Loucy (cell line): ENCODE data around the gene TMEM140.

Source experiments
- H2AFZ ChIP-seq: fragments of 200-600 bp; sonication (generic); 2 replicates; pipeline ENCODE4 v1.6.0; 2016; ENCODE audit warnings: antibody characterized with exemption, mild to moderate bottlenecking, low read length, moderate library complexity
- H3F3A ChIP-seq: fragments of 200-600 bp; 2 replicates; pipeline ENCODE4 v1.6.0; 2016; ENCODE audit warnings: antibody characterized with exemption, low read depth, mild to moderate bottlenecking
- H3K27me3 ChIP-seq: fragments of 200-600 bp; sonication (generic); 2 replicates; pipeline ENCODE4 v1.6.1; 2014; ENCODE audit warnings: low read length, mild to moderate bottlenecking; ENCODE audit not compliant: insufficient read depth, poor library complexity, severe bottlenecking
- H3K36me3 ChIP-seq: fragments of 200-600 bp; sonication (generic); 2 replicates; pipeline ENCODE4 v1.6.1; 2016; ENCODE audit warnings: low read length; ENCODE audit not compliant: insufficient read depth
- H3K4me1 ChIP-seq: fragments of 200-600 bp; sonication (generic); 2 replicates; pipeline ENCODE4 v1.5.1; 2014; ENCODE audit warnings: low read length, mild to moderate bottlenecking; ENCODE audit not compliant: insufficient read depth, poor library complexity, severe bottlenecking
- H3K4me2 ChIP-seq: fragments of 200-600 bp; sonication (generic); 2 replicates; pipeline ENCODE4 v1.6.0; 2014; ENCODE audit warnings: antibody characterized with exemption, low read length, low read depth, mild to moderate bottlenecking; ENCODE audit not compliant: poor library complexity, severe bottlenecking
- H3K4me3 ChIP-seq: fragments of 200-600 bp; sonication (generic); 2 replicates; pipeline ENCODE4 v1.5.1; 2014; ENCODE audit warnings: low read length, mild to moderate bottlenecking, mixed read lengths; ENCODE audit not compliant: poor library complexity, severe bottlenecking
- H3K79me2 ChIP-seq: fragments of 200-600 bp; sonication (generic); 2 replicates; pipeline ENCODE4 v1.6.1; 2014; ENCODE audit warnings: low read length; ENCODE audit not compliant: insufficient read depth
- H3K9ac ChIP-seq: fragments of 200-600 bp; sonication (generic); 2 replicates; pipeline ENCODE4 v1.6.0; 2014; ENCODE audit warnings: mild to moderate bottlenecking, low read depth, low read length, moderate library complexity; ENCODE audit not compliant: poor library complexity, severe bottlenecking
- H3K9me2 ChIP-seq: fragments of 200-600 bp; sonication (generic); replicated peaks from 2 replicates; pipeline ENCODE4 v1.6.1; 2016; ENCODE audit warnings: low read depth, low read length, mixed read lengths
- H3K9me3 ChIP-seq: fragments of 200-600 bp; sonication (generic); 2 replicates; pipeline ENCODE4 v1.6.1; 2014; ENCODE audit warnings: mild to moderate bottlenecking, antibody characterized with exemption, low read length, low read depth; ENCODE audit not compliant: insufficient read depth
- H4K20me1 ChIP-seq: fragments of 200-600 bp; sonication (generic); 2 replicates; pipeline ENCODE4 v1.6.0; 2014; ENCODE audit warnings: antibody characterized with exemption, low read length, mild to moderate bottlenecking; ENCODE audit not compliant: insufficient read depth, poor library complexity, severe bottlenecking
- CTCF ChIP-seq: fragments of 200-600 bp; sonication (generic); conservative IDR thresholded peaks from 2 replicates; pipeline ENCODE4 v1.5.1; 2014; ENCODE audit warnings: mild to moderate bottlenecking, antibody characterized with exemption, low read length
- EZH2phosphoT487 ChIP-seq: fragments of 200-600 bp; IDR thresholded peaks from 2 replicates; pipeline ENCODE4 v1.6.1; 2018; ENCODE audit warnings: antibody characterized with exemption, mild to moderate bottlenecking, moderate library complexity, borderline replicate concordance

TMEM140 gene

DNA sequence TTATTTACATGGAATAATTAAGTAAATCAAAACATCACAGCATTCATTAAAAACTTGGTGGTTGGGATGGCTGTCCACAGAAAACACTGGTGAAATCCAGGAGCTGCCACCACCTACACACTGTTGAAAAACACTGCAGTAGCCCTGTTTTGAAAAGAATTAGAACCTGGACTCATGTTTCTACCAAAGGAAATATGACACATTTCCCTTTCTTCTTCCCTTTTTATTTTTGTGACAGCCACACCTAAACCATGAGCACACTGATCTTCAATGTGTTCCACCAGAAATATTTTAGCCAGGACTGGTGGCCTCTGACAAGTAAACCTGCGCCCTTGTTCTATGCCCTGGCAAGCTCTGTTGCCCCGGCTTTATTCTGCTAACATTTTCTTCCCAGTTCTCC lies 3.3 kb downstream of the TMEM140 start:
- no peaks in the 10 kb centered on the region for H4K20me1 ChIP-seq
- H3K79me2 ChIP-seq: no peaks in the 10 kb centered on the region
- H3F3A ChIP-seq: no peaks in the 10 kb centered on the region
- H3K9me3 ChIP-seq: peaks cover 4% of the 10 kb centered on the region; the same call in 1 of the 2 replicates
- TF ChIP-seq EZH2phosphoT487 (no peak), CTCF (no peak)
- H3K9me2 ChIP-seq: no peaks in the 10 kb centered on the region
- H3K27me3 ChIP-seq: no peaks in the 10 kb centered on the region
- H3K4me2 ChIP-seq: no peak overlapping the region
- H3K4me3 ChIP-seq: no peak overlapping the region
- no peak overlapping the region for H3K9ac ChIP-seq
- H2AFZ ChIP-seq: no peak overlapping the region
- no peaks in the 10 kb centered on the region for H3K36me3 ChIP-seq
- peaks cover 4% of the 10 kb centered on the region for H3K4me1 ChIP-seq

DNA sequence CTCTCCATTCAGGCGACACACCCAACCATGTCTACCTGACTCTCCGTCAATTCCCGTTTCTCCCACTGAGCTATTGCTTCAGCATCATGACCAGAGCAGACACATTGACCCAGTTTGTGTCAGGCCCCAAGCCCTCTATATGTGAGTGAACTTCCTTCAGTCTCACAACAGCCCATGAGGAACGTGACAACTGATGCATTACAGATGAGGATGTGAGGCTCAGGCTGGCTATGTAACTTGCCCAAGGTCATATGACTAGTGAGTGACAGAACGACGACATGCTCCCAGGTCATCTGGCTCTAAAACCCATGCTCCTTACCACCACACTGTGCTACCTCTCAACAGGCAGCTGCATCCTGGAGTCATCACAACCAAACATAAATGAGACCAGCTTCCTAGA lies 3.7 kb downstream of the TMEM140 start:
- Histone ChIP-seq H3K4me3 (no peak overlapping the region), H3K79me2 (no peaks in the 10 kb centered on the region), H3K4me2 (no peak overlapping the region), H4K20me1 (no peaks in the 10 kb centered on the region), H3K9me2 (no peaks in the 10 kb centered on the region), H3K9ac (no peak overlapping the region), H3K36me3 (no peaks in the 10 kb centered on the region), H3K9me3 (peaks cover 8% of the 10 kb centered on the region; the same call in 1 of the 2 replicates), H3K27me3 (no peaks in the 10 kb centered on the region), H2AFZ (no peak overlapping the region), H3K4me1 (peaks cover 4% of the 10 kb centered on the region), H3F3A (no peaks in the 10 kb centered on the region)
- no peak for TF ChIP-seq EZH2phosphoT487

GRCh38 chr7:135152442-135152841 lies 4.6 kb downstream of the TMEM140 start:
- H3K9me2 ChIP-seq: no peaks in the 10 kb centered on the region
- no peaks in the 10 kb centered on the region for H3K79me2 ChIP-seq
- H3K36me3 ChIP-seq: no peaks in the 10 kb centered on the region
- TF ChIP-seq CTCF: no peak
- no peak for TF ChIP-seq EZH2phosphoT487
- H2AFZ ChIP-seq: no peak overlapping the region
- no peak overlapping the region for H3K9ac ChIP-seq
- peaks cover 4% of the 10 kb centered on the region for H3K4me1 ChIP-seq
- H3K9me3 ChIP-seq: peaks cover 8% of the 10 kb centered on the region; the same call in 1 of the 2 replicates
- H3K4me3 ChIP-seq: no peak overlapping the region
- H3K27me3 ChIP-seq: no peaks in the 10 kb centered on the region
- H3F3A ChIP-seq: no peaks in the 10 kb centered on the region
- no peaks in the 10 kb centered on the region for H4K20me1 ChIP-seq
- no peak overlapping the region for H3K4me2 ChIP-seq

GRCh38 chr7:135154734-135155133 lies 6.9 kb downstream of the TMEM140 start:
- Histone ChIP-seq H3K9me2 (no peaks in the 10 kb centered on the region), H4K20me1 (no peaks in the 10 kb centered on the region), H3K36me3 (no peaks in the 10 kb centered on the region), H3K9me3 (peaks cover 8% of the 10 kb centered on the region; the same call in 1 of the 2 replicates), H3K9ac (no peak overlapping the region), H3K27me3 (no peaks in the 10 kb centered on the region), H3K4me2 (no peak overlapping the region), H3K4me1 (peaks cover 6% of the 10 kb centered on the region), H3F3A (no peaks in the 10 kb centered on the region), H3K79me2 (no peaks in the 10 kb centered on the region), H3K4me3 (no peak overlapping the region), H2AFZ (no peak overlapping the region)
- TF ChIP-seq CTCF (no peak), EZH2phosphoT487 (no peak)
